ENCODE data around the gene MAEA. TPM values are rescaled to one million over a fixed set of nuclear protein-coding genes. Genes with fewer than 3 reads are reported as not detected.

Gene MAEA
- total RNA-seq, 1 donor from 2014 or later: 61.3 TPM

DNA sequence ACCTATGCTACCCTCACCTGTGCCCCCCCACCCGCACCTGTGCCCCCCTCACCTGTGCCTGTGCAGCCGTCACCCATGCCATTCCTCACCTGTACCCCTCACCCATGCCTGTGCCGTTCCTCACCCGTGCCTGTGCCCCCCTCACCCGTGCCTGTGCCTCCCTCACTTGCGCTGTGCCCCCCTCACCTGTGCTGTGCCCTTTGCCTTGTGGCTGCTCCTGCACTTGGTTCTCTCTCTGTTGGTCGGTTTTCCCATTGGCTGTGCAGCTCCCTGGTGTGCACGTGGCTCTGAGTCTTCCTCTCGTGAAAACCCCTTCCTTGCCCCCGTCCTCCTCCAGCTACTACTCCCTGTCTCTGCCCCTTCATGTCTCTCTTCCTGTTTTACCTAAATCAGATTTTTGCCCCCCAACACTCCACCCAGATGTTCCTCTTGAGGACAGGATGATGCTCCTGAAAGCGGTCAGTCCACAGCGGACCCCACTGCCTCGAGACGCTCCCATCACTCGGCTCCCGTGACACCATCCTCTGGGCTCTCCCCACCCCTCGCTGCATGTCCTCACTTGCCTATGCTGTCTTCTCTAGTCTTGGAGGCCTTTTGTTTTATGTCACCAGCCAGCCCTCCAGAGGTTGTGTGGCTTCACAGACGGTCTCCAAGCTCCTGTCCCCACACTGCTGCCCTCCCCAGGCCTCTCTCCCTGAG, 6.8 kb downstream of the MAEA start:
- peaks cover 26% of the 10 kb centered on the region for H3K4me1 Mint-ChIP-seq
- H3K27ac Mint-ChIP-seq: no peak overlapping the region
- intact Hi-C loops (cut with micrococcal nuclease): no loop called here
- DNase-seq: no peak
- no peak overlapping the region for H3K4me3 Mint-ChIP-seq
- peaks cover 47% of the 10 kb centered on the region for H3K36me3 Mint-ChIP-seq (ENCODE audit: low read depth)
- H3K9me3 Mint-ChIP-seq: no peaks in the 10 kb centered on the region
- H3K27me3 Mint-ChIP-seq: no peaks in the 10 kb centered on the region

GRCh38 chr4:1297023-1297395, 7.3 kb downstream of the MAEA start:
- H3K36me3 Mint-ChIP-seq (ENCODE audit: low read depth): peaks cover 46% of the 10 kb centered on the region
- H3K4me1 Mint-ChIP-seq: peaks cover 21% of the 10 kb centered on the region
- H3K27ac Mint-ChIP-seq: no peak overlapping the region
- no peak overlapping the region for H3K4me3 Mint-ChIP-seq
- no peaks in the 10 kb centered on the region for H3K9me3 Mint-ChIP-seq
- intact Hi-C loops (cut with micrococcal nuclease): no loop called here
- DNase-seq: no peak
- no peaks in the 10 kb centered on the region for H3K27me3 Mint-ChIP-seq

DNA sequence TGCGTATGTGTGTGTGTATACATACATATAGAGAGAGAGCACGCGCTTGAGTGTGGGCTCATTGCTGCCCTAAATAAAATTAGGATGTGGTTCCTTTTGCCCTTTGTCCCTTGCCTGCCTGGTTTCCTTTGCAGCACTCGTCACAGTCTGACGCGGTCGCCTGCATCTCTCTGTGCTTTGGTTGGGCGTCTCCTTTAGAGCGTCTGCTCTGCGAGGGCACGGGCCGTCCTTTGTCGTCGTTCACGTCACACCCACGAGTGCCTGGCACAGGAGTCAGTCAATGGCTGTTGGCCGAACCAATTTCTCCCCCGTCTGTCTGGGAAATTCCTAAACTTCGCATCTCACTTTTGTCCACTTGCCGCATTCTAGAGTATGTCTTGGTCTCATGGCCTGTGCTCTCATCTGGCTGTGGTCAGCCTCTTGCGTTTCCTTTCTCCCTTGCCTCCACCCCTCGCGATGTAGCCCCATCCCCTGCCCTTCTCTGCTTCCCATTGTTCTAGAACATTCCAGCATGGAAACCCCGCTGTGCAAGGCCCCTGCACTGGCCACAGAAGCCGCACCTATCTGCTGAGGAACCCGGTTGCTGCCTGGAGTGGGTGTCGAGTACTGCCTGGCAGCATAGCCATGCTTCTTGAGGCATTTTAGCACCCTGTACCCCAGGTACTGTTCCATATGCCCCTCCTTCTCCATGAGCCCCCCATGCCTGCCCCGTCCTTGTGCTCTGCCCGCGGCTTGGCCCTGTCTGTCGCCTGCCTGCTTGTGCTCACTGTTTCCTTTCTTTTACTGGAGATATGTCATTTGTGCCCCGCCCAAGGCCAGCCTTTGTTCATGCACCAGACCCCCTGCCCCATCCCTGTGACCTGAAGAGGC, 8.0 kb downstream of the MAEA start:
- Mint-ChIP-seq H3K4me3 (no peak overlapping the region), H3K27ac (no peak overlapping the region), H3K4me1 (peaks cover 18% of the 10 kb centered on the region), H3K9me3 (no peaks in the 10 kb centered on the region), H3K36me3 (ENCODE audit: low read depth) (peaks cover 46% of the 10 kb centered on the region), H3K27me3 (no peaks in the 10 kb centered on the region)
- DNase-seq: no peak
- intact Hi-C loops (cut with micrococcal nuclease): no loop called here

- Mint-ChIP-seq H3K4me1 (peaks cover 18% of the 10 kb centered on the region), H3K4me3 (no peak overlapping the region), H3K36me3 (ENCODE audit: low read depth) (peaks cover 46% of the 10 kb centered on the region), H3K27ac (no peak overlapping the region), H3K9me3 (no peaks in the 10 kb centered on the region), H3K27me3 (no peaks in the 10 kb centered on the region)
- DNase-seq: no peak
- intact Hi-C loops (cut with micrococcal nuclease): no loop called here
Observed at GRCh38 chr4:1298461-1298860, 8.8 kb downstream of the MAEA start.

DNA sequence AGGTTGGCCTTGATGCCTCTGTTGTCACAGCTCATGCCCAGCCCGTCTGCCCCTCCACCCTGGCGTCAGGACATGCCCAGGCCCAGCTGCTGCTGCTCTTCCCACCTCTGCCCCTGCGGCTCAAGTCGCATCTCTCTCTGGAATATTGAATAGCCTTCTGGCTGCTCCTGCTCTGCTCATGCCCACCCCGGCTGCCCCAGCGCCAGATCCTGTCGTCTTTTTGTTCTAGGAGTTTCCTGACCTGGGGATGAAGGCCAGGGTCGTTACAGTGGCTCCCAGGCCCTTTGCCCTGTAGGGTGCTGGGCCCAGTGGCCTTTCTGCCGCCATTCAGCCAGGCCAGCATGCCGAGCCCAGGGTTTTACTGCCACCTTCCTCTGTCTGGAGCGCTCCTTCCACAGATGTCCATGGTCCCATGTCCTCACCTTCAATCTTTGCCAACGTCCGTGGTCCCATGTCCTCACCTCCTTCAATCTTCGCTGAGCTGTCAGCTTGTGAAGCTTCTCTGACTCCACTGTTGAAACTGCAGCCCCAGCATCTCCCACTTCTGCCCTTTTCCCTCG, 9.7 kb downstream of the MAEA start:
- H3K4me3 Mint-ChIP-seq: no peak overlapping the region
- H3K27me3 Mint-ChIP-seq: no peaks in the 10 kb centered on the region
- intact Hi-C loops (cut with micrococcal nuclease): no loop called here
- peaks cover 14% of the 10 kb centered on the region for H3K4me1 Mint-ChIP-seq
- H3K36me3 Mint-ChIP-seq (ENCODE audit: low read depth): peaks cover 43% of the 10 kb centered on the region
- H3K9me3 Mint-ChIP-seq: no peaks in the 10 kb centered on the region
- DNase-seq: no peak
- H3K27ac Mint-ChIP-seq: no peak overlapping the region

DNA sequence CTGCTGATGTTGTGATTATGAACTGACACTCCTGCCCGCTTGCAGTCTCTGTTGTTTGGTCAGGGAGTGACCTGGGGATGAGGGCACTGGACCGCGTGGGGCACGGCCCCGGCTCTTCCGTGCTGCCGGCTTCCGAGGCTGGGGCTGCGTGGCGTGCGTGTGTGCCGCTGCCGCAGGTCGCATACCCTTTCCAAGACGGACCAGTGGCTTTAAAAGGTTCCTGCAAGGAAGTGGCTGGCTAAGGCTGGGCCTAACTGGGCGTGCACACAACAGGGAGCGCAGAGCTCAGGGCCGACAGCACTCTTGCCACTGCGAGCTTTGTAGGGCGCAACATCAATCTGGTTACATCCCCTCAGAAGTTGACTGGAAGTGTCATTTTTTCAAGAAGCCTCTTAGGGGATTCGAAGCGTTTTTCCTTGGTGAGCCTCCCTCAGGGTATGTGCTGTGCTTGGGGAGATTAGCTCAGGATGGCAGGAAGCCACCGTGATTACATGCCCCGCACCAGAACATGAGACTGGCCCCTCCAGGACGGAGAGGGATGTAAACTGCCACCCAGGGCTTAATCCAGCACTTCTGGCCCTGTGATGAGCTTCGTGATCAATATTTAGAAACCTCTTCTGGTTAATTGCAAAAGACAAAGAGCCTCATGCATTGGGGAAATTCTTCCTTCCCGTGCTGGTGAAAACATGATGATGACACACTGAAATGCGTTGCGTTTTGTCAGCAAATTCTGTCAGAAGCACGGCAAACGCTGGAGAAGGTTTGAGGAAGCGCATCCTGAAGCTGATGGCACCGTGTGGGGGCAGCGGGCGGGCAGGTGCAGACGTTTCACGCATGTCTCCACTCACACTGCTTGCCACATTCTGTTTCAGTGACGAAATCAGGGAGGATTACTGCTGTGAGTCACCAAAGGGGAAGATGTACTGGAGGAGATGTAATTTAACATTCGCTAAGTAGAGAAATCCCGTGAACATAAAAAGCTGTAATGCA, 11.1 kb downstream of the MAEA start:
- Mint-ChIP-seq H3K27me3 (no peaks in the 10 kb centered on the region), H3K36me3 (ENCODE audit: low read depth) (peaks cover 46% of the 10 kb centered on the region), H3K4me1 (peaks cover 19% of the 10 kb centered on the region), H3K9me3 (no peaks in the 10 kb centered on the region), H3K27ac (peak overlapping the region; percentile 66), H3K4me3 (no peak overlapping the region)
- intact Hi-C loops (cut with micrococcal nuclease): no loop called here
- DNase-seq: no peak

- Mint-ChIP-seq H3K9me3 (no peaks in the 10 kb centered on the region), H3K4me3 (no peak overlapping the region), H3K36me3 (ENCODE audit: low read depth) (peaks cover 46% of the 10 kb centered on the region), H3K4me1 (peaks cover 23% of the 10 kb centered on the region), H3K27ac (no peak overlapping the region), H3K27me3 (no peaks in the 10 kb centered on the region)
- intact Hi-C loops (cut with micrococcal nuclease): no loop called here
- DNase-seq: no peak
Observed at GRCh38 chr4:1302159-1302558, 12.5 kb downstream of the MAEA start.

- intact Hi-C loops (cut with micrococcal nuclease): loop anchor here (5.0 kb wide), 1 partner anchor 42 kb away; the partner anchor contains the start of gene UVSSA
- H3K27ac Mint-ChIP-seq: no peak overlapping the region
- H3K4me3 Mint-ChIP-seq: no peak overlapping the region
- H3K36me3 Mint-ChIP-seq (ENCODE audit: low read depth): peaks cover 30% of the 10 kb centered on the region
- no peaks in the 10 kb centered on the region for H3K9me3 Mint-ChIP-seq
- no peak for DNase-seq
- no peaks in the 10 kb centered on the region for H3K27me3 Mint-ChIP-seq
- H3K4me1 Mint-ChIP-seq: peaks cover 44% of the 10 kb centered on the region
Observed at GRCh38 chr4:1305261-1305711, 15.6 kb downstream of the MAEA start.

DNA sequence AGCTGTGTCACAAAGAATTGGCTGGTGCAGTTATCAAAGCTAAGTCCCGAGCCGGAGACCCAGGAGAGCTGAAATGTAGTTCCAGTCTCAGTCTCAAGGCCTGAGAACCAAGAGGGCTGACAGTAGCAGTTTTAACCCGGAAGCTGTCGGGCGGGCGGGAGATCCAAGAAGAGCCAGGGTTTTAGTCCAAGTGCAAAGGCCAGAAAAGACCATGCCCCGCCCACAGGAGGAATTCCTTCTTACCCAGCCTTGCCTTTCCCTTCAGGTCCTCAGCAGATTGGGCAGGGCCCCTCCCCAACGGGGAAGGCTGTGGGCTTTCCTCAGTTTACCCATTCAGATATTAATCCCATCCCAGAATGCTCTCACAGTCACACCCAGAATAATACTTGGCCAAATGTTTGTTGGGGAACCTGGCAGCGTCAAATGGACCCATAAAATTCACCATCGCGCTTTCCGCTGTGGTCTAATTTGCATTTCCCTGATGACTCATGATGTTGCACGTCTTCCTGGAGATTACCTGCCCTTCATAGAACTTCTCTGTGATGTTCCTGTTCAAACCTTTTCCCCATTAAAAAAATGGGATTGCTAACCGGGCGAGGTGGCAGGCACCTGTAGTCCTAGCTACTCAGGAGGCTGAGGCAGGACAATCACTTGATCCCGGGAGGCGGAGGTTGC, 16.2 kb downstream of the MAEA start:
- H3K27ac Mint-ChIP-seq: peak overlapping the region; percentile 31
- no peaks in the 10 kb centered on the region for H3K27me3 Mint-ChIP-seq
- no peak for DNase-seq
- intact Hi-C loops (cut with micrococcal nuclease): loop anchor here (5.0 kb wide), 1 partner anchor 41 kb away; the partner anchor contains the start of gene UVSSA
- H3K4me1 Mint-ChIP-seq: peaks cover 45% of the 10 kb centered on the region
- H3K4me3 Mint-ChIP-seq: peak overlapping the region; percentile 5
- H3K36me3 Mint-ChIP-seq (ENCODE audit: low read depth): peaks cover 26% of the 10 kb centered on the region
- no peaks in the 10 kb centered on the region for H3K9me3 Mint-ChIP-seq

GRCh38 chr4:1307951-1308735, 18.5 kb downstream of the MAEA start:
- intact Hi-C loops (cut with micrococcal nuclease): loop anchor here (5.0 kb wide), 1 partner anchor 39 kb away; the partner anchor contains the start of gene UVSSA
- Mint-ChIP-seq H3K36me3 (ENCODE audit: low read depth) (peaks cover 26% of the 10 kb centered on the region), H3K27me3 (no peaks in the 10 kb centered on the region), H3K4me3 (peak overlapping the region; percentile 78), H3K4me1 (peaks cover 48% of the 10 kb centered on the region), H3K9me3 (no peaks in the 10 kb centered on the region), H3K27ac (no peak overlapping the region)
- no peak for DNase-seq

GRCh38 chr4:1309261-1310010, 19.7 kb downstream of the MAEA start:
- no peaks in the 10 kb centered on the region for H3K9me3 Mint-ChIP-seq
- H3K4me3 Mint-ChIP-seq: peak overlapping the region; percentile 78
- no peaks in the 10 kb centered on the region for H3K27me3 Mint-ChIP-seq
- intact Hi-C loops (cut with micrococcal nuclease): loop anchor here (5.0 kb wide), 1 partner anchor 38 kb away; the partner anchor contains the start of gene UVSSA
- H3K36me3 Mint-ChIP-seq (ENCODE audit: low read depth): peaks cover 37% of the 10 kb centered on the region
- H3K4me1 Mint-ChIP-seq: peaks cover 51% of the 10 kb centered on the region
- DNase-seq: peak; percentile 88
- H3K27ac Mint-ChIP-seq: peak overlapping the region; percentile 57

Measured in activated CD4-positive, alpha-beta T cell treated with anti-CD3 and anti-CD28 coated beads, Interleukin-2, amount 10 ng/mL, durations not matched to agents 24 days and 14 days (primary cell).